ENCODE results near the gene VEGFA. TPM values are rescaled to one million over a fixed set of nuclear protein-coding genes. Genes with fewer than 3 reads are reported as not detected.
A peak's percentile ranks its signal among the peaks of the same experiment; 100 is the strongest.

Gene VEGFA
- total RNA-seq, 2 experiments from 2014 or later, result 64.6 to 72.8 TPM

DNA sequence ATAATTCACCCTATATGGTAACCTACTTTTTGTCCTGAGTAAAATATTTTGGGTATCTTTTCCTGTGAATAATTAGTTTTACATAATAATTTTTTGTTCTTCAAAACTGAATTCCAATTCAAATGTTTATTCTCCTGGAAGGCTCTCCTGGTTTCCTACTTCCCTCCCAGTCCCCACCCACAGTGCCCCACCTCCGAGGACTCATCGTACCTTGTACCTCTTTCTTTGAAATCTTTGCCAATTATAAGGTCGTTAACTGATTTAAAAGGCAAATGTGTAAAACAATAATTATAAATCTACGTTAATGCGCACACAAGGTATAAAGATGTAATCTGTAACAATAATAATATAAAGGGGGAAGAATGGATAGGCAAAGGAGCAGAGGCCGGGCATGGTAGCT lies 40.5 kb upstream of the VEGFA start:
- H3K36me3 Mint-ChIP-seq (ENCODE audit: low read depth), result peaks cover 4% of the 10 kb centered on the region
- ChIA-PET CTCF (interaction anchor here (0.5 to 0.6 kb wide), 2 partner anchors 40 kb away, joined by 3 read pairs; partner anchors contain the start of gene VEGFA), POLR2A (no interaction called here)
- intact Hi-C loops (cut with DNase I, micrococcal nuclease), result loop anchor here in 1 of 2 experiments (5.0 kb wide), 1 partner anchor 42 kb away; the partner anchor contains the start of gene MRPS18A
- no peak overlapping the region for H3K27ac Mint-ChIP-seq
- H3K9me3 Mint-ChIP-seq (ENCODE audit: low read depth), result peaks cover 18% of the 10 kb centered on the region
- H3K4me3 Mint-ChIP-seq, result no peak overlapping the region
- no peak for DNase-seq
- no peak for ATAC-seq
- H3K4me1 Mint-ChIP-seq, result peaks cover 24% of the 10 kb centered on the region
- H3K27me3 Mint-ChIP-seq, result no peaks in the 10 kb centered on the region

DNA sequence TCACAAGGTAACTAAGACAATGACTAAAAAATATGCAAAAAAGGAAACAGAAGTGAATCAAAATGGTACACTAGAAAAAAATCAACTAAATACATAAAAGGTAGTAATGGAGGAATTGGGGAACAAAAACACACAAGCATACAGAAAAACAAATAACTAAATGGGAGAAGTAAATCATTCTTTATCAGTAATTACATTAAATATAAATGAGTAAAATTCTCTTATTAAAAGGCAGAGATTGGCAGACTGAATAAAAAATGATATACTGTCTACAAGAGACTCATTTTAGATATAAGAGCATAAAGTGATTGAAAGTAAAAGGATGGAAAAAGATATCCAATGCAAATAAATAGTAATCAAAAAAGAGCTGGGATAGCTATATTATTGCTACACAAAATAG lies 39.4 kb upstream of the VEGFA start:
- peaks cover 4% of the 10 kb centered on the region for H3K36me3 Mint-ChIP-seq (ENCODE audit: low read depth)
- ATAC-seq (no peak), DNase-seq (no peak)
- CTCF ChIA-PET, result no interaction called here
- peaks cover 13% of the 10 kb centered on the region for H3K4me1 Mint-ChIP-seq
- no peak overlapping the region for H3K27ac Mint-ChIP-seq
- no peak overlapping the region for H3K4me3 Mint-ChIP-seq
- peaks cover 18% of the 10 kb centered on the region for H3K9me3 Mint-ChIP-seq (ENCODE audit: low read depth)
- H3K27me3 Mint-ChIP-seq, result no peaks in the 10 kb centered on the region
- POLR2A ChIA-PET, result no interaction called here
- intact Hi-C loops (cut with DNase I, micrococcal nuclease), result no loop called here

DNA sequence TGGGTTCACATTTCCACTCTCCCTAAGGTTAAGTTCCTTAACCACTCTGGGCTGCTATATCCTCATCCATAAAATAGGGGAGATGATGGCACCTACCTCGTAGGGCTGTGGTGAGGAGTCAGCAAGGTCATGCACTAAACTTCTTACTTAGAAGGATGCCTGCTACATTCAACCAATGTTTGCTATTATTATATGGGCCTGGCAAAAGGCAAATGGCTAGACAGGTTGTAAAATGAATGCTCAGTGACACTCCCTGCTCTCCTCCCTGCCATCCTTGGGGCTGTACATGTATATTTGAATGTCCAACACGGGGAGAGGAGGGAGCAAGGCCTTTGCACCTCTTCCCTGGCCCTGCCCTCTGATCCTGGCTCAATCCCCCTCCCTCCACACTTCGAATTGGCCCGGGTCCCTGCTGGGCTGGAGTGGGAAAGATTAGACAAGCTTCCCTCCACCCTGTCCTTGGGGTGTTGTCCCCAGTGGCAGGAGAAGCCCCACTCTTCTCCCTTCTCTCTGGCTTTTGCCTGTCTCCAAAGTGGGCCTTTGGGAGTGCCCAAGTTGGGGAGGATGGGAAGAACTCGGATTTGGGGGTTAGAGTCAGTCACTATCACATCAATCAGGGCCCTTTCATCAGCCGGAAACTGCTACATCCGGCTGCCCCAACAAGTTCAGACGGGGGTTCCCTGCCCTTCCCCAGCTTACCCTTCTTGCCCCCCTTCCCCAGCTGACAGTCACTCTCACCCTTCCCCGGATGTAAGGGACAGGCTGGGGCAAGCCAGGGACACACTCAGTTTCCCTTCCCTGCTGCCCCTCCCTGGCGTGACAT lies 36.3 kb upstream of the VEGFA start:
- peaks cover 18% of the 10 kb centered on the region for H3K9me3 Mint-ChIP-seq (ENCODE audit: low read depth)
- H3K36me3 Mint-ChIP-seq (ENCODE audit: low read depth), result peaks cover 4% of the 10 kb centered on the region
- DNase-seq (peak; percentile 46), ATAC-seq (peak; percentile 76)
- no peak overlapping the region for H3K4me3 Mint-ChIP-seq
- intact Hi-C loops (cut with DNase I, micrococcal nuclease), result no loop called here
- H3K27ac Mint-ChIP-seq, result peak overlapping the region; percentile 69
- POLR2A ChIA-PET, result no interaction called here
- CTCF ChIA-PET, result interaction anchor here (0.7 kb wide), 1 partner anchor 11 kb away, joined by 3 read pairs; no protein-coding TSS in a partner anchor
- H3K4me1 Mint-ChIP-seq, result peaks cover 6% of the 10 kb centered on the region
- H3K27me3 Mint-ChIP-seq, result no peaks in the 10 kb centered on the region

DNA sequence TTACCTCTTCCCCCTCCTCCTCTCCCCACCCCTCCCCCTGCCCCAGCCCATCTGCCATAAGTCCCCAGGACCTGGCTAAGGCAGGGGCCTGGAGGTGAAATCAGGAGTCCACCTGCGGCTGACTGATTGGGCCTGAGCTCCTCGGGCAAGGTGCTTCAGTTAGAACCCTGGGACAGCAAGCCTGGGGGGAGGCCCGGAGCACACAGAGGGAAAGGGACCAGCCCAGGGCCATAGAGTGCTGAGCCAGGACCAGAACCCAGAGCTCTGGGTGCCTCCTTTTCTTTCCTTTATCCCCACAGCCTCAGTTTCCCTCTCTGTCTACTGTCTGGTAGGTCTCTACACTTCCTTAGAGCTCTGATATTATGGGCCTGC lies 35.7 kb upstream of the VEGFA start:
- peaks cover 6% of the 10 kb centered on the region for H3K4me1 Mint-ChIP-seq
- no peak overlapping the region for H3K4me3 Mint-ChIP-seq

DNA sequence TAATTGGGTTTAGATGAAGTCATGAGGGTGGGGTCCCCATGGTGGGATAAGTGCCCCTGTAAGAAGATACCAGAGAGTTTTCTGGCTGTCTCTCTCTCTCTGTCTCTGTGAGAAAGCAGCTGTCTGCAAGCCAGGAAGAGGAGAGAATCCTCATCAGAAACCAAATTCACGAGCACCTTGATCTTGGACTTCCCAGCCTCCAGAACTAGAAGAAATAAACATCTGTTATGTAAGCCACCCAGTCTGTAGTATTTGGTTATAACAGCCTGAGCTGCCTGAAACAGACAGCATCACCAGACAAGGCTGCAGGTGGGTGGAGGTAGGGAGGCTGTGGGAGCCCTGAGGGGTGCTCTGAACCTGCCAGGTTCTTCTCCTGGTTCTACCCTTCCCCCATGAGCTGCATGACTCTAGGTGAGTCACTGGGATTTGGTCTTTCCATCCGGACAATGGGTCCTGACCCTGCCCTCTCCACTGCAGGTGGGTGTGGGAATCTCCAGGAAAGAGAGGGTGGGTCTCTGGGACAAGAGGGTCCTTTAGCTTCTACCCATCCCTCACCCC lies 34.3 kb upstream of the VEGFA start:
- Mint-ChIP-seq H3K4me3 (no peak overlapping the region), H3K27me3 (no peaks in the 10 kb centered on the region), H3K4me1 (peaks cover 6% of the 10 kb centered on the region), H3K9me3 (ENCODE audit: low read depth) (peaks cover 15% of the 10 kb centered on the region), H3K36me3 (ENCODE audit: low read depth) (peaks cover 4% of the 10 kb centered on the region), H3K27ac (no peak overlapping the region)
- ATAC-seq (no peak), DNase-seq (no peak)
- POLR2A ChIA-PET, result no interaction called here
- CTCF ChIA-PET, result interaction anchor here (1.3 kb wide), 1 partner anchor 35 kb away, joined by 4 read pairs; the partner anchor contains the start of gene VEGFA
- intact Hi-C loops (cut with DNase I, micrococcal nuclease), result no loop called here

More for the DNA sequence above, 35.7 kb upstream of the VEGFA start:
- intact Hi-C loops (cut with DNase I, micrococcal nuclease), result no loop called here
- ATAC-seq (no peak), DNase-seq (no peak)
- POLR2A ChIA-PET, result no interaction called here
- H3K9me3 Mint-ChIP-seq (ENCODE audit: low read depth), result peaks cover 18% of the 10 kb centered on the region
- H3K27me3 Mint-ChIP-seq, result no peaks in the 10 kb centered on the region
- peak overlapping the region; percentile 47 for H3K27ac Mint-ChIP-seq
- CTCF ChIA-PET, result interaction anchor here (0.7 kb wide), 1 partner anchor 11 kb away, joined by 3 read pairs; no protein-coding TSS in a partner anchor
- peaks cover 4% of the 10 kb centered on the region for H3K36me3 Mint-ChIP-seq (ENCODE audit: low read depth)

DNA sequence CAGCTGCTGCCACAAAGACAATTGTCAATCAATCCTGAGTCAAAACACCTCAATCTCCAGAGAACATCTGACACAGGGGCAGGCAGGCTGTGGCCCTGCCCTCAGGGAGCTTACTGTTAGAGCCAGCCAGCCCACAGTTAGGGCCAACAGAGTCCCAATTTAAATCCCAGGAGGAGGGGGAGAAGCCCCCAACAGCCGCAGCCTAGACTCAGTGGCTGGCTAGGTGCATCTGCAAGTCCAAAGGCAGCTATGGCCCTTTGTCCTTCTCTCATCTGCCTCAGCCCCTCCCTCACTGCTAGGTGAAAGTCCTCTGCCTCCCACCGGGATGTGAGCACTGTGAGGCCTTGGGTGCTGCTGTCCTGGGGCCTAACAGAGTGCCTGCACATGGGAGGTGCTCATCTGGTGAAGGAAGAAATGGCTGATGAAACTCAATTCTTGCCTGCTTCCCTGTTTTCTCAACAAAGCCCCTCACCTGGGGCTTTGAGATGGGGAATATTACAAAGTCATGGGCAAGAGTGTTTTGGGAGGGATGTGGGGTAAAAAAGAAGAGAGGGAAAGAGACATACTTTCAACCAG lies 33.7 kb upstream of the VEGFA start:
- peaks cover under 1% of the 10 kb centered on the region for H3K36me3 Mint-ChIP-seq (ENCODE audit: low read depth)

DNA sequence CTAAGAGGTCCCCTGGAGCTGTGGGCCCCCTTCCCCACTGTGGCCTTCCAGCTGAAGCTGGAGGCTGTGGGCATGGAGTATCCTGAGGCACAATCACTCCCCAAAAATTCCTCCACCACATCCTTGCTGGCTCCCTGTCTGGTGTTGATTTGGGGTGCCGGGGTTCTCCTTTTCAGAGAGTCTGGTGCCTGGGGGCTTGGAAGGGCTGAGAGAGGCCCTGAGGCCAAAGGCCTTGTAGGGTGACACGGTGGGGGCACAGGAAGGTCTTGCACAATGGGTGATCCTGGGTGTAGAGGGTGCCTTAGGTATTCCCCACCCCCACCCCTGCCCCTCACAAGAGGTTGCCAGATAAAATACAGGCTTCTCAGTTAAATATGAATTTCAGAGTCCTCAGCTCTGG lies 33.2 kb upstream of the VEGFA start:
- peak overlapping the region; percentile 17 for H3K27ac Mint-ChIP-seq
- intact Hi-C loops (cut with DNase I, micrococcal nuclease), result no loop called here
- POLR2A ChIA-PET, result no interaction called here

More for the DNA sequence above, 33.7 kb upstream of the VEGFA start:
- POLR2A ChIA-PET, result no interaction called here
- no peak for DNase-seq
- no peak for ATAC-seq
- H3K27ac Mint-ChIP-seq, result peak overlapping the region; percentile 17
- no peaks in the 10 kb centered on the region for H3K27me3 Mint-ChIP-seq
- H3K4me3 Mint-ChIP-seq, result no peak overlapping the region
- H3K4me1 Mint-ChIP-seq, result peaks cover 6% of the 10 kb centered on the region
- CTCF ChIA-PET, result interaction anchor here (1.0 to 1.3 kb wide), 2 partner anchors 12 to 34 kb away, joined by 3 to 4 read pairs; partner anchors contain the start of gene VEGFA
- peaks cover 9% of the 10 kb centered on the region for H3K9me3 Mint-ChIP-seq (ENCODE audit: low read depth)
- intact Hi-C loops (cut with DNase I, micrococcal nuclease), result no loop called here

DNA sequence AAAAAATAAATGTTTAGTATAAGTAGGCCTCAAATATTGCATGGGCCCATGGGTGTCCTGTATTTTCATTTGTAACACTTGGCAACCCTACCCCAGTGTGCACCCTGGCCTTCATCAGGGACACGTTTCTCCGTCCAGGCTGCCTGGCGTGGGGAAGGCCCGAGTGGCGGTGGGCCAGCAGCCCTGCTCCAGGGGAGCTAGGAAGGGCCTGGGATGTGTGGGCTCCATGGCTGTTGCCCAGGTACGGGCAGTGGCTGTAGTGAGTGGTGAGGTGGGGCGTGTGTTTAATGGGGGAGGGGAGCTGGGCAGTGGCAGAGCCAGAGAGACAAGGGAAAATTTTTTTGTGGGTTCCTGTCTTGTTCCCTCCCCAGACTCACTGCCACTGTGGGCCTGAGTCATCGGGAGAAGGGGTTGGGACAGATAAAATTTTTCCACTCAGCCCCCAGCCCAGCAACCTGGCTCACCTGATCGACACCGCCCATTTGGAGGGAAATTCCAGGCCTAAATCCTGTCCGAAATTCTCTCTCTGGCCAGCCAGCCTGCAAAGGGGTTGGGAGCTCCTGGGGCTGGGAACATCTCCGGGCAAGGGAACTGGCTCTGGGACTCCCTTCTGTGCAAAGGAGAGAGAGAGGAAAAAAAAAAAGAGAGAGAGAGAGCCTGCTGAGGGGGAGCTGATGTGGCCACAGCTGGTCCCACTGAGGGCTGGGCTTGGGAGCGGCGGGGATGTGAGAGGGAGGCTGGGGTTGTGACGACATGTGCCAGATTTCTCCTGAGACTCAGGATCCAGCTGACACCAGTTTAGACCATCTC lies 32.5 kb upstream of the VEGFA start:
- H3K27me3 Mint-ChIP-seq, result no peaks in the 10 kb centered on the region
- POLR2A ChIA-PET, result no interaction called here

More for the DNA sequence above, 33.2 kb upstream of the VEGFA start:
- Mint-ChIP-seq H3K4me3 (no peak overlapping the region), H3K9me3 (ENCODE audit: low read depth) (peaks cover 4% of the 10 kb centered on the region), H3K36me3 (ENCODE audit: low read depth) (no peaks in the 10 kb centered on the region), H3K4me1 (peaks cover 6% of the 10 kb centered on the region), H3K27me3 (no peaks in the 10 kb centered on the region)
- DNase-seq, result no peak
- ATAC-seq, result no peak
- CTCF ChIA-PET, result interaction anchor here (1.0 kb wide), 1 partner anchor 13 kb away, joined by 3 read pairs; no protein-coding TSS in a partner anchor

DNA sequence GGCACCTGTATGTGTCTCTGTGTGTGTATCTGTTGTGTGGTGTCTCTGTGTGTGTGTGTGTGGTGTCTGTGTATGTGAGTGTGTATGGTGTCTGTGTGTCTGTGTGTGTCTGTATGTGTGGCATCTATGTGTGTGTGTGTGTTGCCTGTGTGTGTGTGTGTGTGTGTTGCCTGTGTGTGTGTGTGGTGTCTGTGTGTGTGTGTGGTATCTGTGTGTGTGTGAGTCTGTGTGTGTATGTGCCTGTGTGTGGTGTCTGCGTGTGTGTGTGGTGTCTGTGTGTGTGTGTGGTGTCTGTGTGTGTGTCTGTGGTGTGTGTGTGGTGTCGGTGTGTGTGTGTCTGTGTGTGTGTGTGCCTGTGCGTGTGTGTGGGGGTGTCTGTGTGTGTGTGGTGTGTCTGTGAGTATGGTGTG lies 31.7 kb upstream of the VEGFA start:
- DNase-seq (no peak), ATAC-seq (no peak)
- no peaks in the 10 kb centered on the region for H3K27me3 Mint-ChIP-seq
- no peak overlapping the region for H3K4me3 Mint-ChIP-seq
- no peak overlapping the region for H3K27ac Mint-ChIP-seq
- intact Hi-C loops (cut with DNase I, micrococcal nuclease), result no loop called here
- H3K9me3 Mint-ChIP-seq (ENCODE audit: low read depth), result no peaks in the 10 kb centered on the region
- H3K4me1 Mint-ChIP-seq, result peaks cover 6% of the 10 kb centered on the region
- CTCF ChIA-PET, result no interaction called here
- POLR2A ChIA-PET, result no interaction called here
- no peaks in the 10 kb centered on the region for H3K36me3 Mint-ChIP-seq (ENCODE audit: low read depth)

More for the DNA sequence above, 32.5 kb upstream of the VEGFA start:
- Mint-ChIP-seq H3K4me1 (peaks cover 6% of the 10 kb centered on the region), H3K36me3 (ENCODE audit: low read depth) (no peaks in the 10 kb centered on the region), H3K27ac (no peak overlapping the region), H3K4me3 (no peak overlapping the region), H3K9me3 (ENCODE audit: low read depth) (peaks cover 1% of the 10 kb centered on the region)
- DNase-seq (no peak), ATAC-seq (no peak)
- intact Hi-C loops (cut with DNase I, micrococcal nuclease), result no loop called here
- CTCF ChIA-PET, result interaction anchor here (0.7 to 1.0 kb wide), 2 partner anchors 13 to 23 kb away, joined by 3 read pairs; no protein-coding TSS in a partner anchor

DNA sequence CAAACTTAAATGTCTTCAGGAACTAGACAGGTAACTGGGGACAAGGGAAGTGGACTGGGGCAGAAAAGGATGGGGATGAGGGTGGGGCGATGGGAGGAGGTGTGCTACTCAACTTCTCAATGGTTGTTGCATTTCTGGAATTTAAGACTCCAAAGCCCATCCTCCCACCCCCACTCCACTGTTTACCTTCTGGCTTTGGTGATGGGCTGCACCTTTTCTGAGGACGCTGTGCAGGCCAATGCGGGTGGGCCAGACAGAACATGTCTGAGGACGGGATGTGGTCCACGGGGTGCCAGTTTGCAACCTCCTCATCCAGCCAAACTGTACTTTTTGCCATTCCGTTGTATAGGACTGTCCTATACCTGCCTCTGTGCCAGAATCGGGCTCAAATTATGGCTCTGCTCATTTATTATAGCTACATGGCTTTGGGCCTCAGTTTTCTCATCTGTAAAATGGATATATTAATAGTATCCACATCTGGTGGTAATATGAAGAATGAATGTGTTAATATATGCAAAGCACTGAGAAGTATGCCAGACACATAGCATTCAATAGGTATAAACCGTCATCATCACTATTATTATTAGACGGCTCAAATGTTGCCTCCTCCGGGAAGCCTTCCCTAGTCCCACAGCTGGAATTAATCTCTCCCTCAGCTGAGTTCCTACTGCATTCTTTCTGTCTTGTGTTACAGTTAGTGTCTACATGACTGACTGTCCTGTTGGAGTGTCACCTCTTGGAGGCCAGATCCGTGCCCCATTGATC lies 31.0 kb upstream of the VEGFA start:
- H3K9me3 Mint-ChIP-seq (ENCODE audit: low read depth), result no peaks in the 10 kb centered on the region
- no peak overlapping the region for H3K27ac Mint-ChIP-seq
- DNase-seq, result no peak
- CTCF ChIA-PET, result no interaction called here
- POLR2A ChIA-PET, result no interaction called here
- no peak overlapping the region for H3K4me3 Mint-ChIP-seq
- H3K4me1 Mint-ChIP-seq, result peaks cover under 1% of the 10 kb centered on the region
- H3K36me3 Mint-ChIP-seq (ENCODE audit: low read depth), result no peaks in the 10 kb centered on the region
- no peaks in the 10 kb centered on the region for H3K27me3 Mint-ChIP-seq
- intact Hi-C loops (cut with DNase I, micrococcal nuclease), result no loop called here
- ATAC-seq, result no peak

All from activated CD4-positive, alpha-beta T cell treated with anti-CD3 and anti-CD28 coated beads for 36 hours (primary cell).